Dendritic cell treated with granulocyte-macrophage colony-stimulating factor and Interleukin-4, amounts not matched to agents 40 ng/mL and 50 ng/mL, for 4 days (primary cell): Measurements from ENCODE around the gene RSPRY1.
A peak's percentile ranks its signal among the peaks of the same experiment; 100 is the strongest.

Experiments used
- H3K27ac Mint-ChIP-seq: one replicate; pipeline ENCODE4 v1.8.0; 2022; ENCODE audit warnings: mild to moderate bottlenecking, mixed read lengths
- H3K27me3 Mint-ChIP-seq: one replicate; pipeline ENCODE4 v1.8.0; 2022; ENCODE audit warnings: mild to moderate bottlenecking, mixed read lengths
- H3K36me3 Mint-ChIP-seq: one replicate; pipeline ENCODE4 v1.8.0; 2022; ENCODE audit warnings: low read depth, mixed read lengths
- H3K4me1 Mint-ChIP-seq: one replicate; pipeline ENCODE4 v1.8.0; 2022; ENCODE audit warnings: low read depth, mixed read lengths
- H3K4me3 Mint-ChIP-seq: one replicate; pipeline ENCODE4 v1.8.0; 2022; ENCODE audit warnings: mild to moderate bottlenecking, moderate library complexity, mixed read lengths
- H3K9me3 Mint-ChIP-seq: one replicate; pipeline ENCODE4 v1.8.0; 2022; ENCODE audit warnings: mixed read lengths
- intact Hi-C: fragments of 100-400 bp; cut with micrococcal nuclease; formaldehyde crosslinking; loops from one replicate; pipeline ENCODE4 v1.15.0; 2022

RSPRY1 gene

GRCh38 chr16:57233944-57234706 lies 48.0 kb downstream of the RSPRY1 start:
- no peaks in the 10 kb centered on the region for H3K27me3 Mint-ChIP-seq
- no peak overlapping the region for H3K4me3 Mint-ChIP-seq
- peaks cover 10% of the 10 kb centered on the region for H3K4me1 Mint-ChIP-seq
- no peak overlapping the region for H3K27ac Mint-ChIP-seq
- H3K36me3 Mint-ChIP-seq, result peaks cover 86% of the 10 kb centered on the region
- intact Hi-C loops, result no loop called here
- no peaks in the 10 kb centered on the region for H3K9me3 Mint-ChIP-seq

- H3K9me3 Mint-ChIP-seq, result no peaks in the 10 kb centered on the region
- no peaks in the 10 kb centered on the region for H3K27me3 Mint-ChIP-seq
- intact Hi-C loops, result no loop called here
- H3K4me1 Mint-ChIP-seq, result peaks cover 10% of the 10 kb centered on the region
- no peak overlapping the region for H3K4me3 Mint-ChIP-seq
- H3K27ac Mint-ChIP-seq, result no peak overlapping the region
- peaks cover 85% of the 10 kb centered on the region for H3K36me3 Mint-ChIP-seq
These were observed 48.6 kb downstream of the RSPRY1 start for GRCh38 chr16:57234707-57235092.

- Mint-ChIP-seq H3K4me3 (no peak overlapping the region), H3K27ac (peak overlapping the region; percentile 56), H3K9me3 (no peaks in the 10 kb centered on the region), H3K27me3 (no peaks in the 10 kb centered on the region), H3K36me3 (peaks cover 78% of the 10 kb centered on the region), H3K4me1 (peaks cover 11% of the 10 kb centered on the region)
- intact Hi-C loops, result no loop called here
These were observed 49.2 kb downstream of the RSPRY1 start for GRCh38 chr16:57235128-57236021.

- H3K27me3 Mint-ChIP-seq, result no peaks in the 10 kb centered on the region
- no peak overlapping the region for H3K4me3 Mint-ChIP-seq
- intact Hi-C loops, result no loop called here
- peak overlapping the region; percentile 56 for H3K27ac Mint-ChIP-seq
- H3K36me3 Mint-ChIP-seq, result peaks cover 72% of the 10 kb centered on the region
- H3K9me3 Mint-ChIP-seq, result no peaks in the 10 kb centered on the region
- H3K4me1 Mint-ChIP-seq, result peaks cover 17% of the 10 kb centered on the region
These were observed 49.9 kb downstream of the RSPRY1 start for GRCh38 chr16:57236022-57236350.

- no peak overlapping the region for H3K27ac Mint-ChIP-seq
- H3K4me3 Mint-ChIP-seq, result no peak overlapping the region
- no peaks in the 10 kb centered on the region for H3K27me3 Mint-ChIP-seq
- H3K4me1 Mint-ChIP-seq, result peaks cover 31% of the 10 kb centered on the region
- peaks cover 46% of the 10 kb centered on the region for H3K36me3 Mint-ChIP-seq
- H3K9me3 Mint-ChIP-seq, result no peaks in the 10 kb centered on the region
- intact Hi-C loops, result no loop called here
These were observed 52.6 kb downstream of the RSPRY1 start for GRCh38 chr16:57238682-57239081.

GRCh38 chr16:57239107-57239506 lies 53.0 kb downstream of the RSPRY1 start:
- no peak overlapping the region for H3K27ac Mint-ChIP-seq
- intact Hi-C loops, result no loop called here
- H3K9me3 Mint-ChIP-seq, result no peaks in the 10 kb centered on the region
- H3K27me3 Mint-ChIP-seq, result no peaks in the 10 kb centered on the region
- H3K4me3 Mint-ChIP-seq, result no peak overlapping the region
- peaks cover 42% of the 10 kb centered on the region for H3K36me3 Mint-ChIP-seq
- H3K4me1 Mint-ChIP-seq, result peaks cover 33% of the 10 kb centered on the region

GRCh38 chr16:57240851-57241250 lies 54.7 kb downstream of the RSPRY1 start:
- H3K27ac Mint-ChIP-seq, result peak overlapping the region; percentile 75

GRCh38 chr16:57242650-57243049 lies 56.5 kb downstream of the RSPRY1 start:
- H3K36me3 Mint-ChIP-seq, result peaks cover 23% of the 10 kb centered on the region
- peak overlapping the region; percentile 41 for H3K27ac Mint-ChIP-seq
- no peaks in the 10 kb centered on the region for H3K27me3 Mint-ChIP-seq
- peaks cover 36% of the 10 kb centered on the region for H3K4me1 Mint-ChIP-seq
- H3K9me3 Mint-ChIP-seq, result no peaks in the 10 kb centered on the region
- intact Hi-C loops, result no loop called here
- no peak overlapping the region for H3K4me3 Mint-ChIP-seq

More at GRCh38 chr16:57240851-57241250, 54.7 kb downstream of the RSPRY1 start:
- Mint-ChIP-seq H3K36me3 (peaks cover 28% of the 10 kb centered on the region), H3K9me3 (no peaks in the 10 kb centered on the region), H3K4me3 (peak overlapping the region; percentile 28), H3K4me1 (peaks cover 36% of the 10 kb centered on the region), H3K27me3 (no peaks in the 10 kb centered on the region)
- intact Hi-C loops, result no loop called here

- intact Hi-C loops, result no loop called here
- Mint-ChIP-seq H3K36me3 (peaks cover 22% of the 10 kb centered on the region), H3K27me3 (no peaks in the 10 kb centered on the region), H3K9me3 (no peaks in the 10 kb centered on the region), H3K27ac (peak overlapping the region; percentile 91), H3K4me3 (peak overlapping the region; percentile 81), H3K4me1 (peaks cover 36% of the 10 kb centered on the region)
These were observed 58.3 kb downstream of the RSPRY1 start for GRCh38 chr16:57244463-57244766.

- peaks cover 36% of the 10 kb centered on the region for H3K4me1 Mint-ChIP-seq
- intact Hi-C loops, result loop anchor here (1.0 to 5.0 kb wide), 2 partner anchors 52 to 59 kb away; partner anchors contain the start of genes PSME3IP1 and RSPRY1
- H3K4me3 Mint-ChIP-seq, result peak within 1 kb of the TSS; percentile 81
- H3K36me3 Mint-ChIP-seq, result peaks cover 25% of the 10 kb centered on the region
- no peaks in the 10 kb centered on the region for H3K27me3 Mint-ChIP-seq
- H3K27ac Mint-ChIP-seq, result peak within 1 kb of the TSS; percentile 91
- no peaks in the 10 kb centered on the region for H3K9me3 Mint-ChIP-seq
These were observed 58.8 kb downstream of the RSPRY1 start, which contains the start of gene ARL2BP for GRCh38 chr16:57244767-57245471. TSS of gene ARL2BP (plus strand) at chr16:57245259. CDS start at chr16:57245368, 109 bp downstream.

- Mint-ChIP-seq H3K4me1 (peaks cover 33% of the 10 kb centered on the region), H3K4me3 (peak overlapping the region; percentile 81), H3K27ac (peak overlapping the region; percentile 91), H3K27me3 (no peaks in the 10 kb centered on the region), H3K36me3 (peaks cover 32% of the 10 kb centered on the region), H3K9me3 (no peaks in the 10 kb centered on the region)
- intact Hi-C loops, result loop anchor here (1.0 to 5.0 kb wide), 2 partner anchors 52 to 59 kb away; partner anchors contain the start of genes PSME3IP1 and RSPRY1
These were observed 59.5 kb downstream of the RSPRY1 start for GRCh38 chr16:57245472-57246113.

GRCh38 chr16:57251352-57251751 lies 65.2 kb downstream of the RSPRY1 start:
- peaks cover 79% of the 10 kb centered on the region for H3K36me3 Mint-ChIP-seq
- H3K4me1 Mint-ChIP-seq, result no peaks in the 10 kb centered on the region
- H3K9me3 Mint-ChIP-seq, result no peaks in the 10 kb centered on the region
- H3K27ac Mint-ChIP-seq, result no peak overlapping the region
- no peak overlapping the region for H3K4me3 Mint-ChIP-seq
- intact Hi-C loops, result no loop called here
- H3K27me3 Mint-ChIP-seq, result no peaks in the 10 kb centered on the region

GRCh38 chr16:57252148-57252721 lies 66.1 kb downstream of the RSPRY1 start:
- H3K36me3 Mint-ChIP-seq, result peaks cover 85% of the 10 kb centered on the region
- H3K4me3 Mint-ChIP-seq, result no peak overlapping the region
- H3K4me1 Mint-ChIP-seq, result no peaks in the 10 kb centered on the region
- no peaks in the 10 kb centered on the region for H3K27me3 Mint-ChIP-seq
- no peaks in the 10 kb centered on the region for H3K9me3 Mint-ChIP-seq
- H3K27ac Mint-ChIP-seq, result no peak overlapping the region
- intact Hi-C loops, result no loop called here
